Measurements from ENCODE around the gene ZBTB45. TPM values are rescaled to one million over a fixed set of nuclear protein-coding genes. Genes with fewer than 3 reads are reported as not detected.

Gene ZBTB45
- total and polyA plus RNA-seq, 9 of the 15 experiments (the other 6 are each of a cell fraction or from before 2014, with no cell fraction given) = 0.08 to 16.1 (median 1.8) TPM

- BruUV-seq (replicated peaks) = no TSS peak
- no peak for TF ChIP-seq MGA (IDR thresholded peaks at IDR 0.05)
- TF ChIP-seq NFIX (CRISPR knock-in tag; IDR thresholded peaks at IDR 0.05; ENCODE audit: low read depth) = no peak
- TF ChIP-seq E2F8 (IDR thresholded peaks at IDR 0.05; ENCODE audit: low read depth, partially characterized antibody) = no peak
These were observed 33.0 kb upstream of the ZBTB45 start for GRCh38 chr19:58552655-58553054.

More at GRCh38 chr19:58552655-58553054, 33.0 kb upstream of the ZBTB45 start:
- H3K27ac ChIP-seq (ENCODE audit: extremely low read depth, low read depth, low read length) = no peak overlapping the region
- H3K4me3 ChIP-seq = no peak overlapping the region
- no peak for DNase-seq (ENCODE audit: extremely low read depth in 1 of 4, low spot score in 3 of 4)
- peaks cover 83% of the 10 kb centered on the region for H3K36me3 ChIP-seq (ENCODE audit: control insufficient read depth, insufficient read depth, low read length)
- no peak overlapping the region for H2AFZ ChIP-seq (ENCODE audit: low read depth, low read length)
- H3K27me3 ChIP-seq (ENCODE audit: control insufficient read depth in 2 of 2, insufficient read depth in 2 of 2, low read length in 2 of 2) = no peaks in the 10 kb centered on the region
- in situ Hi-C loops (cut with MboI) = no loop called here
- FAIRE-seq = no peak
- H3K4me2 ChIP-seq (ENCODE audit: insufficient read depth, low read length) = no peak overlapping the region
- H3K9me1 ChIP-seq (ENCODE audit: control insufficient read depth, insufficient read depth, low read length) = peaks cover 3% of the 10 kb centered on the region
- H3K9me3 ChIP-seq (replicated peaks; ENCODE audit: control insufficient read depth, insufficient read depth, low read depth, low read length) = no peaks in the 10 kb centered on the region
- peaks cover 28 to 59% of the 10 kb centered on the region in 2 experiments for H3K4me1 ChIP-seq (replicated peaks in 1 of 2; ENCODE audit: control insufficient read depth in 2 of 2, insufficient read depth in 2 of 2, low read length in 2 of 2)
- peaks cover 14% of the 10 kb centered on the region for H4K20me1 ChIP-seq (replicated peaks; ENCODE audit: control insufficient read depth, insufficient read depth, low read length)
- CTCF ChIA-PET (ENCODE audit: low intra/inter-chr PET ratio) = no interaction called here
- no peak for ATAC-seq
- 82% methylated on average over 2 of the region's 2 CpGs for WGBS (ENCODE audit: insufficient coverage, low coverage, missing lambda C conversion rate)
- H3K79me2 ChIP-seq (ENCODE audit: control insufficient read depth, insufficient read depth, low read length) = peaks cover 50% of the 10 kb centered on the region
- intact Hi-C loops (cut with micrococcal nuclease) = no loop called here
- POLR2A ChIA-PET = interaction anchor here (1.0 to 3.7 kb wide), 4 partner anchors 8 to 190 kb away, joined by 3 to 48 read pairs (median 6); partner anchors contain the start of genes TRIM28 and ZNF497
- H3K9ac ChIP-seq (ENCODE audit: insufficient read depth in 1 of 2, low read depth in 2 of 2, low read length in 2 of 2) = no peak overlapping the region

Data from K562 (cell line).